Breast epithelium (tissue), 3 donors: ENCODE data around the gene HIF1A.

ENCODE experiments used
- POLR2AphosphoS5 ChIP-seq, 3 donors: sonication (generic); formaldehyde crosslinking; IDR thresholded peaks; one replicate each; pipeline ENCODE4 v1.6.1; 2017; ENCODE audit warnings: antibody characterized with exemption in 3 of 3
- TF ChIP-seq, protein P1 (sequence below), 3 donors: fragments of 450-650 bp; IDR thresholded peaks; one replicate each; pipeline ENCODE4 v1.5.1; 2016 to 2017; ENCODE audit warnings: antibody characterized with exemption in 3 of 3, mild to moderate bottlenecking in 3 of 3, moderate library complexity in 3 of 3

DNA sequence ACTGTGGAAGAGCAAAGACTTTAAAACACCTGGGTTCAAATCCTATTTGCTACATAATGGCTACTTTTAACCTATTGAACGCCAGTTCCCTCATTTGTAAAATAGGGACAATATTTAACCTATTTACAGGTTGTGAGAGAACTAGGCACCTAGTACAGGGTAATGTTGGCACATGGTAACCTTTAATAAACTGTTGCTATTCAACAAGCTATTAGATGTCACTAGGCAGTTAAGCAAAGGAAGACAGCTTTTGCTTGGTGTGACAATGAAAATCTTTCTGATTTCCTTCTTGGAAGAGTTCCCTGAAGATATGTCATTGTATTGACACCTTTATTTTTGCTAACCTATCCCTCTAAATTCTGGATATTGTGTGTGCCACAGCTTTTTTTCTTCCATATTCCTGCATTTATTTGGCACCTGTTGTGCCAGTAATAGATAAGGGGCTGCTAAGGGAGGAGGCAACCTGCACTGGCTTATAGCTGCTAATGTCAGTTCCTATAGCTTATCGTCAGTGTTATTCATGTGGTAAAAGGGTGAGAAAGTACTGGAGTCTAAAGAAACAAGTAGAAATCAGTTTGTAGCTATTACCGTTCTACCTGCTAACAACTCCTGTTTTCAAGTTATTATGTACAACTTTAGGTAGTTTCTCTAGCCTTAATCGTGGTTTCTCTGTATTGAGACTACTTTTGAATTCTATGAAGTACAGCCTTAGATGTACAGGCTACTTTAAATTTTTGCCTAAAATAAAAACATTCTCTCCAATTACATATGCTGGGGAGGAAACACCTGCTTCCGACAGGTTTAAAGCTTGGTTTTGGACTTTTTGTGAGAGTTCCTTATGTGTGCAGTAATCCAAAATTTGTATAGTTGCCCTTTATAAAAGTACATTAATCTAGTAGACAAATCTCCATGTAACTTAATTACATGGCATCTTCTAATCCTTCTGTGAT is 24.3 kb downstream of the HIF1A start:
- TF ChIP-seq POLR2AphosphoS5 (IDR thresholded peaks at IDR 0.05) = no peak
- TF ChIP-seq, protein P1, sequence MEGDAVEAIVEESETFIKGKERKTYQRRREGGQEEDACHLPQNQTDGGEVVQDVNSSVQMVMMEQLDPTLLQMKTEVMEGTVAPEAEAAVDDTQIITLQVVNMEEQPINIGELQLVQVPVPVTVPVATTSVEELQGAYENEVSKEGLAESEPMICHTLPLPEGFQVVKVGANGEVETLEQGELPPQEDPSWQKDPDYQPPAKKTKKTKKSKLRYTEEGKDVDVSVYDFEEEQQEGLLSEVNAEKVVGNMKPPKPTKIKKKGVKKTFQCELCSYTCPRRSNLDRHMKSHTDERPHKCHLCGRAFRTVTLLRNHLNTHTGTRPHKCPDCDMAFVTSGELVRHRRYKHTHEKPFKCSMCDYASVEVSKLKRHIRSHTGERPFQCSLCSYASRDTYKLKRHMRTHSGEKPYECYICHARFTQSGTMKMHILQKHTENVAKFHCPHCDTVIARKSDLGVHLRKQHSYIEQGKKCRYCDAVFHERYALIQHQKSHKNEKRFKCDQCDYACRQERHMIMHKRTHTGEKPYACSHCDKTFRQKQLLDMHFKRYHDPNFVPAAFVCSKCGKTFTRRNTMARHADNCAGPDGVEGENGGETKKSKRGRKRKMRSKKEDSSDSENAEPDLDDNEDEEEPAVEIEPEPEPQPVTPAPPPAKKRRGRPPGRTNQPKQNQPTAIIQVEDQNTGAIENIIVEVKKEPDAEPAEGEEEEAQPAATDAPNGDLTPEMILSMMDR (IDR thresholded peaks at IDR 0.05) = no peak
